PC-9 (cell line): ENCODE data around the gene COPZ1. TPM values are rescaled to one million over a fixed set of nuclear protein-coding genes. Genes with fewer than 3 reads are reported as not detected.

Experiments used
- BruUV-seq: library from RNA; stranded (reverse); fragments of 400-500 nt; replicated peaks from 2 replicates; lab custom pipeline; 2021; lab: Mats Ljungman, UMichigan
- CTCF ChIA-PET: fragments of 300-600 bp; sonication (Branson Sonifier 250); formaldehyde crosslinking; loops from one replicate; lab custom pipeline; 2022; ENCODE audit warnings: antibody characterized with exemption; lab: Charles Lee
- POLR2A ChIA-PET: fragments of 300-600 bp; sonication (Branson Sonifier 250); formaldehyde crosslinking; loops from one replicate; lab custom pipeline; 2022; ENCODE audit warnings: antibody characterized with exemption; ENCODE audit not compliant: unreplicated experiment; lab: Charles Lee
- DNase-seq, 2 experiments: peaks; one replicate each; pipeline versions ENCODE4 v3.0.0 to v3.0.0-alpha.2; 2015 to 2022; ENCODE audit warnings: mixed read lengths in 1 of 2
- H2AFZ ChIP-seq: fragments of 200-600 bp; sonication (generic); 2 replicates; pipeline ENCODE4 v1.8.1; 2017; ENCODE audit warnings: antibody characterized with exemption
- H3F3A ChIP-seq: fragments of 200-600 bp; sonication (generic); 2 replicates; pipeline ENCODE4 v1.8.1; 2017; ENCODE audit warnings: antibody characterized with exemption, mild to moderate bottlenecking, low read depth; ENCODE audit not compliant: insufficient read depth
- H3K27ac ChIP-seq: fragments of 200-600 bp; sonication (generic); 2 replicates; pipeline ENCODE4 v1.6.1; 2016; ENCODE audit warnings: mixed run types
- H3K27me3 ChIP-seq: fragments of 200-600 bp; sonication (generic); 2 replicates; pipeline ENCODE4 v1.6.1; 2016; ENCODE audit warnings: low read depth, mixed run types; ENCODE audit not compliant: insufficient read depth
- H3K36me3 ChIP-seq: fragments of 200-600 bp; sonication (generic); 2 replicates; pipeline ENCODE4 v1.6.1; 2016; ENCODE audit warnings: low read depth, mixed run types
- H3K4me1 ChIP-seq: fragments of 200-600 bp; sonication (generic); replicated peaks from 2 replicates; pipeline ENCODE4 v1.6.1; 2016; ENCODE audit warnings: mixed run types; ENCODE audit not compliant: insufficient read depth
- H3K4me2 ChIP-seq: fragments of 200-600 bp; sonication (generic); 2 replicates; pipeline ENCODE4 v1.6.1; 2017; ENCODE audit warnings: mixed run types
- H3K4me3 ChIP-seq: fragments of 200-600 bp; sonication (generic); 2 replicates; pipeline ENCODE4 v1.6.1; 2016; ENCODE audit warnings: mixed run types
- H3K79me2 ChIP-seq: fragments of 200-600 bp; sonication (generic); 2 replicates; pipeline ENCODE4 v1.6.1; 2017; ENCODE audit warnings: low read depth, mixed run types
- H3K9me2 ChIP-seq: fragments of 200-600 bp; sonication (generic); 2 replicates; pipeline ENCODE4 v1.8.1; 2017; ENCODE audit warnings: mild to moderate bottlenecking; ENCODE audit not compliant: insufficient read depth
- H3K9me3 ChIP-seq: fragments of 200-600 bp; sonication (generic); 2 replicates; pipeline ENCODE4 v1.8.1; 2016; ENCODE audit warnings: low read depth; ENCODE audit not compliant: insufficient read depth
- H4K20me1 ChIP-seq: fragments of 200-600 bp; sonication (generic); 2 replicates; pipeline ENCODE4 v1.8.1; 2017; ENCODE audit not compliant: insufficient read depth
- CTCF ChIP-seq: fragments of 200-600 bp; sonication (generic); conservative IDR thresholded peaks from 2 replicates; pipeline ENCODE4 v1.6.1; 2017; ENCODE audit warnings: mixed run types, antibody characterized with exemption, mild to moderate bottlenecking, moderate library complexity
- EZH2 ChIP-seq: fragments of 200-600 bp; sonication (generic); IDR thresholded peaks from 2 replicates; pipeline ENCODE4 v1.8.0; 2017; ENCODE audit warnings: antibody characterized with exemption, low read depth
- intact Hi-C: fragments of 100-400 bp; cut with micrococcal nuclease; formaldehyde crosslinking; loops from one replicate; pipeline ENCODE4 v1.10.0; 2022; ENCODE audit not compliant: unreplicated experiment
- total RNA-seq: library from RNA; stranded (reverse); gene quantifications from 2 replicates; pipeline ENCODE4 v1.2.3, GENCODE V29; 2021

Gene COPZ1
- total RNA-seq, 1 experiment from 2014 or later, result 232 TPM

GRCh38 chr12:54387114-54387467, 62.2 kb downstream of the COPZ1 start:
- POLR2A ChIA-PET, result no interaction called here
- peaks cover 61% of the 10 kb centered on the region for H3K4me1 ChIP-seq

GRCh38 chr12:54388237-54389133, 63.6 kb downstream of the COPZ1 start:
- intact Hi-C loops, result no loop called here
- no TSS peak for BruUV-seq
- Histone ChIP-seq H2AFZ (no peak overlapping the region), H3K27me3 (no peaks in the 10 kb centered on the region), H3K9me3 (no peaks in the 10 kb centered on the region), H3K27ac (peak overlapping the region; percentile 38), H3K36me3 (no peaks in the 10 kb centered on the region), H4K20me1 (no peaks in the 10 kb centered on the region), H3K4me1 (peaks cover 49% of the 10 kb centered on the region), H3K79me2 (no peaks in the 10 kb centered on the region), H3K4me2 (peak overlapping the region; percentile 59), H3K9me2 (no peaks in the 10 kb centered on the region), H3F3A (peaks cover 27% of the 10 kb centered on the region), H3K4me3 (no peak overlapping the region)
- TF ChIP-seq EZH2 (no peak), CTCF (no peak)
- POLR2A ChIA-PET, result interaction anchor here (0.5 to 0.6 kb wide), 4 partner anchors 36 to 1791 kb away, joined by 3 to 7 read pairs (median 3); no protein-coding TSS in a partner anchor
- CTCF ChIA-PET, result interaction anchor here (0.6 to 1.0 kb wide), 6 partner anchors 11 to 850 kb away, joined by 3 to 8 read pairs (median 4); partner anchors contain the start of gene COPZ1
- DNase-seq, result peak in 1 of 2 experiments; percentile 12

More at GRCh38 chr12:54387114-54387467, 62.2 kb downstream of the COPZ1 start:
- H3K9me2 ChIP-seq, result no peaks in the 10 kb centered on the region
- no TSS peak for BruUV-seq
- TF ChIP-seq CTCF (no peak), EZH2 (no peak)
- H3K4me2 ChIP-seq, result peak overlapping the region; percentile 59; the same call in 1 of the 2 replicates
- peaks cover 27% of the 10 kb centered on the region for H3F3A ChIP-seq
- no peak for DNase-seq
- H3K27me3 ChIP-seq, result no peaks in the 10 kb centered on the region
- no peak overlapping the region for H3K4me3 ChIP-seq
- no peak overlapping the region for H2AFZ ChIP-seq
- H3K9me3 ChIP-seq, result no peaks in the 10 kb centered on the region
- no peaks in the 10 kb centered on the region for H3K36me3 ChIP-seq
- no peaks in the 10 kb centered on the region for H3K79me2 ChIP-seq
- CTCF ChIA-PET, result interaction anchor here (0.5 to 1.2 kb wide), 3 partner anchors 17 to 170 kb away, joined by 3 to 7 read pairs (median 6); no protein-coding TSS in a partner anchor
- peak overlapping the region; percentile 38; the same call in 1 of the 2 replicates for H3K27ac ChIP-seq
- intact Hi-C loops, result no loop called here
- H4K20me1 ChIP-seq, result no peaks in the 10 kb centered on the region

DNA sequence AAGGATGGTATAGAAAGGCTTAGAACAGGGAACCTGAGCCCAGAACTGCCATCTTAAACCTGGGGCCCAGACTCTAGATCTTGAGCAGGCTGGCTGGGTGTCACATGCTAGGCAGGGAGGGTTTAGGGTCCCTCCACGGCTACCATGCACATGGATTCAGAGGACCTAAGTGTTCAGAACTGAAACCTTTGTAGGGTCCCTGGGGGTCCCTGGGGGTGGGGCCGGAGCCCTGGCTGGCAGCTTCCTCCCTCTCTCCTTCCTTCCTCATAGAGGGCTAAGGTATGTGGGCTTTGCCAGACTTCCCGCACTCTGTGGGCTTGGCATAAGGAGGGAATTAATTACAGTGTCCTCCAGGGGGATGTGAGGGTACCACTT, 64.2 kb downstream of the COPZ1 start:
- no peak overlapping the region for H3K4me3 ChIP-seq
- POLR2A ChIA-PET, result no interaction called here
- H3K79me2 ChIP-seq, result no peaks in the 10 kb centered on the region
- H3K4me1 ChIP-seq, result peaks cover 49% of the 10 kb centered on the region
- no peak overlapping the region for H2AFZ ChIP-seq
- no peaks in the 10 kb centered on the region for H3K9me3 ChIP-seq
- TF ChIP-seq EZH2 (no peak), CTCF (no peak)
- H3K4me2 ChIP-seq, result no peak overlapping the region; the same call in 1 of the 2 replicates
- H3K27me3 ChIP-seq, result no peaks in the 10 kb centered on the region
- no peak overlapping the region for H3K27ac ChIP-seq
- CTCF ChIA-PET, result no interaction called here
- intact Hi-C loops, result no loop called here
- no peak for DNase-seq
- H3K36me3 ChIP-seq, result no peaks in the 10 kb centered on the region
- no peaks in the 10 kb centered on the region for H3K9me2 ChIP-seq
- BruUV-seq, result no TSS peak
- H4K20me1 ChIP-seq, result no peaks in the 10 kb centered on the region
- peaks cover 27% of the 10 kb centered on the region for H3F3A ChIP-seq
